Activated naive CD8-positive, alpha-beta T cell treated with anti-CD3 and anti-CD28 coated beads, Interleukin-2, amount 10 ng/mL, durations not matched to agents 7 days and 5 days (primary cell): ENCODE results near the gene CD93. TPM values are rescaled to one million over a fixed set of nuclear protein-coding genes. Genes with fewer than 3 reads are reported as not detected.

Experiments used
- ATAC-seq: fragments of 150-1000 bp; cut with Tn5 transposase; one replicate; pipeline ENCODE4 v1.10.0; 2021; ENCODE audit warnings: low read depth, moderate library complexity
- POLR2A ChIA-PET: fragments of 350-600 bp; sonication (Branson Sonifier 250); formaldehyde crosslinking; loops from one replicate; lab custom pipeline; 2021; ENCODE audit warnings: antibody characterized with exemption; lab: Charles Lee
- DNase-seq: peaks from one replicate; pipeline ENCODE4 v3.0.0; 2021
- H3K27ac Mint-ChIP-seq: one replicate; pipeline ENCODE4 v1.8.0; 2022; ENCODE audit warnings: mild to moderate bottlenecking, mixed read lengths
- H3K27me3 Mint-ChIP-seq: one replicate; pipeline ENCODE4 v1.8.0; 2022; ENCODE audit warnings: mild to moderate bottlenecking, moderate library complexity, mixed read lengths
- H3K36me3 Mint-ChIP-seq: one replicate; pipeline ENCODE4 v1.8.0; 2021; ENCODE audit warnings: mild to moderate bottlenecking, mixed read lengths
- H3K4me1 Mint-ChIP-seq: one replicate; pipeline ENCODE4 v1.8.0; 2021; ENCODE audit warnings: mixed read lengths
- H3K4me3 Mint-ChIP-seq: one replicate; pipeline ENCODE4 v1.8.0; 2022; ENCODE audit warnings: mild to moderate bottlenecking, moderate library complexity, mixed read lengths
- H3K9me3 Mint-ChIP-seq: one replicate; pipeline ENCODE4 v1.8.0; 2021; ENCODE audit warnings: mixed read lengths
- total RNA-seq, 2 experiments: library from RNA; stranded (reverse); gene quantifications; one replicate each; pipeline ENCODE4 v1.2.3, GENCODE V29; 2021

The CD93 gene
- total RNA-seq, 2 experiments from 2014 or later = 0.47 to 0.48 TPM

- Mint-ChIP-seq H3K9me3 (no peaks in the 10 kb centered on the region), H3K27me3 (peaks cover 6% of the 10 kb centered on the region), H3K27ac (no peak overlapping the region), H3K36me3 (no peaks in the 10 kb centered on the region), H3K4me3 (no peak overlapping the region), H3K4me1 (no peaks in the 10 kb centered on the region)
- ATAC-seq (no peak), DNase-seq (no peak)
- POLR2A ChIA-PET = no interaction called here
Observed at GRCh38 chr20:23115822-23116221, 29.7 kb upstream of the CD93 start.

DNA sequence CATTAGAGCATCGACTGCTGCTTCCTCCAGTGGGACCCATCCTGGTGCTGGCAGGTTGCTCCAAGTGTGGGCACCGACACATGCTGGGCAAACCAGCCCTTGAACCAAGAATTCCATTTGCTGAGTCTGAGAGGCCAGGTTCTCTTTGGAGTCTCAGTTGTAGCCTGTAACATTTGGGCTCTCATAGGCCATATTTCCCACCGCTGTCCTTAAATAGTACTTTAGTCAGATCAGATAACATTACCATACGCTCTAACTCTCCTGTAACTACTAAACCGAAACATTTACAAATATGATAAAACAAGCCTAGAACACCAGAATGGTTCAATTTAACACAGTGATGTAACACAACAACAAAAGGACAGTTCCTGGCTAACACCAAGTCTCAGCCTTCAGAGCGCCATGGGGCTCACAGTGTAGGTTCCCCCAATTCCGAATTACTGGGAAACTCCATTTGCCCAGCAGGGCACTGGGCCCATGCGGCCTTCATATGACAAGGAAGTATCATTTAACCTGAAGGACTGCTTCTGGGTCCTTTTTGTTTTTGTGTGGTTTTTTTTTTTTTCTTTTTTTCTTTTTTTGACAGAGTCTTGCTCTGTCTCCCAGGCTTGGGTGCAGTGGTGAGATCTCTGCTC is 28.4 kb upstream of the CD93 start:
- peaks cover 3% of the 10 kb centered on the region for H3K27me3 Mint-ChIP-seq
- DNase-seq (no peak), ATAC-seq (no peak)
- no peaks in the 10 kb centered on the region for H3K9me3 Mint-ChIP-seq
- POLR2A ChIA-PET = no interaction called here
- no peaks in the 10 kb centered on the region for H3K36me3 Mint-ChIP-seq
- no peaks in the 10 kb centered on the region for H3K4me1 Mint-ChIP-seq
- H3K4me3 Mint-ChIP-seq = no peak overlapping the region
- no peak overlapping the region for H3K27ac Mint-ChIP-seq

DNA sequence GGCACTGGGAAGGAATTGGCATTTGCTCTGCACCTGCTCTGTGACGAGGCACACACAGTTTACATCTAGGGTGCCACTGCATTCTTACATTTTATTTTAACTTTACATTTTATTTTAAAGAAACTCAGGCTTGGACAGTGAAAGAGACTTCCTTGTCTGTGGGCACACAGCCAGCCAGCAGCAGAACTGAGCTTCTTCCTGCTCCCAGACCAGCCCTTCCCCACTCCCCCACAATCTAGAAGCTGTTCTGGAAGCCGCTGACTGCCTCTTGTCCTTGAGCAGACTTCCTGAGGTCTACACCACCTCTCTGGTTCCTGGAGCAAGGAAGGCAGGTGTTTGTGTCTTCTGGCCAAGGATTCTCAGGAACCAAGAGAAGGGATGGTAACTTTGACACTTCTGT is 27.9 kb upstream of the CD93 start:
- no peaks in the 10 kb centered on the region for H3K9me3 Mint-ChIP-seq
- H3K4me3 Mint-ChIP-seq = no peak overlapping the region
- POLR2A ChIA-PET = no interaction called here
- ATAC-seq (no peak), DNase-seq (no peak)
- no peak overlapping the region for H3K27ac Mint-ChIP-seq
- no peaks in the 10 kb centered on the region for H3K4me1 Mint-ChIP-seq
- peaks cover 3% of the 10 kb centered on the region for H3K27me3 Mint-ChIP-seq
- H3K36me3 Mint-ChIP-seq = no peaks in the 10 kb centered on the region

DNA sequence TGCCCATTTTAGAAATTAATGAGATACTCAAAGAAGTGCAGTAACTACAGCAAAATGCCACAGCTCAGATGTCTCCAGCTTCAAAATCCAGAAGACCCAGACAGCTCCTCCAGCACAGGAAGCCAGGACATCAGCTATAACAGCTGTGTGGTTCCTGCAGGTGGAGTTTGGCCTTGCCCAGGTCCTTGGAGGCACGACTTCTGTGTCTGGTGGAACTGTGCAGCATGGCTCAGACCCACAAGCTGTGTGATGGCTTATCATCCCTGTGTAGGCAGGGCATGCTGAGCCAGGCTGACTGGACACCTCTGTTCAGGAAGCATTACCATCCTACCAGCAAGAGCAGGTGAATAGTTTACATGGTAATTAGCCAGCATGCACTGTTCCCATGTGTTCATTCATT is 26.5 kb upstream of the CD93 start:
- Mint-ChIP-seq H3K4me3 (no peak overlapping the region), H3K27me3 (no peaks in the 10 kb centered on the region), H3K4me1 (no peaks in the 10 kb centered on the region), H3K9me3 (no peaks in the 10 kb centered on the region), H3K27ac (no peak overlapping the region), H3K36me3 (no peaks in the 10 kb centered on the region)
- no peak for ATAC-seq
- DNase-seq = no peak
- POLR2A ChIA-PET = no interaction called here

- POLR2A ChIA-PET = no interaction called here
Observed at GRCh38 chr20:23111944-23112342, 25.8 kb upstream of the CD93 start.

GRCh38 chr20:23111307-23111943 is 25.3 kb upstream of the CD93 start:
- Mint-ChIP-seq H3K9me3 (no peaks in the 10 kb centered on the region), H3K36me3 (no peaks in the 10 kb centered on the region), H3K4me1 (no peaks in the 10 kb centered on the region), H3K4me3 (no peak overlapping the region), H3K27me3 (no peaks in the 10 kb centered on the region), H3K27ac (no peak overlapping the region)
- no peak for ATAC-seq
- no peak for DNase-seq
- POLR2A ChIA-PET = no interaction called here

More at GRCh38 chr20:23111944-23112342, 25.8 kb upstream of the CD93 start:
- Mint-ChIP-seq H3K36me3 (no peaks in the 10 kb centered on the region), H3K4me1 (no peaks in the 10 kb centered on the region), H3K4me3 (no peak overlapping the region), H3K27ac (no peak overlapping the region), H3K9me3 (no peaks in the 10 kb centered on the region), H3K27me3 (no peaks in the 10 kb centered on the region)
- no peak for ATAC-seq
- no peak for DNase-seq

- POLR2A ChIA-PET = no interaction called here
- Mint-ChIP-seq H3K27me3 (no peaks in the 10 kb centered on the region), H3K27ac (no peak overlapping the region)
Observed at GRCh38 chr20:23108871-23109270, 22.7 kb upstream of the CD93 start.

GRCh38 chr20:23107466-23107865 is 21.3 kb upstream of the CD93 start:
- Mint-ChIP-seq H3K4me1 (peaks cover 1% of the 10 kb centered on the region), H3K4me3 (no peak overlapping the region), H3K36me3 (no peaks in the 10 kb centered on the region), H3K9me3 (no peaks in the 10 kb centered on the region), H3K27me3 (no peaks in the 10 kb centered on the region), H3K27ac (no peak overlapping the region)
- POLR2A ChIA-PET = no interaction called here
- ATAC-seq (no peak), DNase-seq (no peak)

More at GRCh38 chr20:23108871-23109270, 22.7 kb upstream of the CD93 start:
- Mint-ChIP-seq H3K4me1 (no peaks in the 10 kb centered on the region), H3K4me3 (no peak overlapping the region), H3K36me3 (no peaks in the 10 kb centered on the region), H3K9me3 (no peaks in the 10 kb centered on the region)
- no peak for DNase-seq
- no peak for ATAC-seq

DNA sequence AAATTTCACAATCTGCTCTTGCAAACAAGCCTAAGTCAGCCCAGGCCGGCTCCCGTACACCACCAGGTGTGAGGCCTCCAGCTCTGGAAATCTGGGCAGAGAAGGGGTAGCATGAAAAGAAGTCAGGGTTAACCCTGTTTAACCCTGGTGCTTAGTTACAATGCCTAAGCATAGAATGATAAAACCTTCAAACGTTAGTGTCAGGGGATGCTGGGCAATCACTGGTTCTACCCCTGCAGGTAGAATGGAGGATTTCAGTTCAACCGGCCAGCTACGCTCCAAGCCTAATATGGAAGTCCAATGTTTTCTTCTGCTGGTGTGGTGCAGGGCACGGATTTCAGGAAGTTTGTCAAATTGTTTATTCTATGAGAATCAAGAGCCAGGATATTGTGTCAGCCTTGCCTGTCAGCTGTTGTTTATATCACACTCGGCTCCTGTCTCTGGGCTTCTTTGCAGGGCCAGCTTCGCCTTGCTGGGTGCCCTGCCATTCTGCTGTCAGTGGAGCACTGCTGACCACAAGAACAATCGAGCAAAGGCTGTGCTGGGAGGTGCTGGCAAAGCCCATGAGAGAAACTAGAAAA is 20.2 kb upstream of the CD93 start:
- peaks cover 1% of the 10 kb centered on the region for H3K4me1 Mint-ChIP-seq
- no peak overlapping the region for H3K4me3 Mint-ChIP-seq
- H3K27me3 Mint-ChIP-seq = no peaks in the 10 kb centered on the region
- no peaks in the 10 kb centered on the region for H3K36me3 Mint-ChIP-seq
- ATAC-seq (no peak), DNase-seq (no peak)
- no peaks in the 10 kb centered on the region for H3K9me3 Mint-ChIP-seq
- POLR2A ChIA-PET = no interaction called here
- H3K27ac Mint-ChIP-seq = no peak overlapping the region

DNA sequence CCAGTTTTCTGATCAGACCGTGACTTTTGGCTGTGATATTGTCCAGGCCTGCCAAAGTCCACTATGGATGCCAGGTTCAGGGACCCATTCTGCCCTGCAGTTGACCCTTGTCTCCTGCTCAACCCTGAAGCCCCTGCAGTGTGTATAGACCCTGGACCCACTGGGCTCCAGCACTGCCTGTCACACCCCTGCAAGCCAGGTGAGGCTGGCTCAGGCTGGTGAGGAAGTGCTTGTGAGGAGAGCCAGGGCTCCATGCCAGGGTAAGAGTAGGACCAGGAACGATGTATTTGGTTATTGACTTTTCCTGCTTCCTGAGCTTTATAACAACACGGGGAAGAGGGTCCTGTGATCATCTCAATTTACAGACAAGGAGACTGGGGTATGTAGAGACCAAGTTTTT is 19.1 kb upstream of the CD93 start:
- no peak overlapping the region for H3K27ac Mint-ChIP-seq
- H3K4me3 Mint-ChIP-seq = no peak overlapping the region
- H3K4me1 Mint-ChIP-seq = peaks cover 1% of the 10 kb centered on the region
- no peaks in the 10 kb centered on the region for H3K9me3 Mint-ChIP-seq
- ATAC-seq (no peak), DNase-seq (no peak)
- no peaks in the 10 kb centered on the region for H3K36me3 Mint-ChIP-seq
- no peaks in the 10 kb centered on the region for H3K27me3 Mint-ChIP-seq
- POLR2A ChIA-PET = no interaction called here

GRCh38 chr20:23103284-23104018 is 17.3 kb upstream of the CD93 start:
- POLR2A ChIA-PET = no interaction called here

GRCh38 chr20:23101696-23102406 is 15.7 kb upstream of the CD93 start:
- H3K27me3 Mint-ChIP-seq = peaks cover 2% of the 10 kb centered on the region
- no peaks in the 10 kb centered on the region for H3K36me3 Mint-ChIP-seq
- peaks cover 1% of the 10 kb centered on the region for H3K4me1 Mint-ChIP-seq
- no peak overlapping the region for H3K4me3 Mint-ChIP-seq
- DNase-seq = no peak
- H3K9me3 Mint-ChIP-seq = no peaks in the 10 kb centered on the region
- no peak overlapping the region for H3K27ac Mint-ChIP-seq
- POLR2A ChIA-PET = no interaction called here
- no peak for ATAC-seq

More at GRCh38 chr20:23103284-23104018, 17.3 kb upstream of the CD93 start:
- Mint-ChIP-seq H3K27ac (no peak overlapping the region), H3K9me3 (no peaks in the 10 kb centered on the region), H3K4me3 (no peak overlapping the region), H3K36me3 (no peaks in the 10 kb centered on the region), H3K27me3 (no peaks in the 10 kb centered on the region), H3K4me1 (peaks cover 1% of the 10 kb centered on the region)
- DNase-seq (no peak), ATAC-seq (no peak)

DNA sequence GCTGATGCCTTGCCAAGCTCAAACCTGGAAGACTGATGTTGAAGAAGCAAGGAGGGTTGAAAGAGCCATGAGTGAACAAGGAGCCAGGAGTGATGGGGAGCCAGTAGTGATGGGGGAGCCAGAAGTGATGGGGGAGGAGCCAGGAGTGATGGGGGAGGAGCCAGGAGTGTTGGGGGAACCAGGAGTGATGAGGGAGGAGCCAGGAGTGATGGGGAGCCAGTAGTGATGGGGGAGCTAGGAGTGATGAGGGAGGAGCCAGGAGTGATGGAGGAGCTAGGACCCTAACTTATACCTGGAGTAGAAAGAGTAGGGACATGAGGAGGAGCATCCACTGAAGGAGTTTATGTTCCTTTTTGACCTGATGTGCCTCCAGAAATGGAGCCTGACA is 14.6 kb upstream of the CD93 start:
- Mint-ChIP-seq H3K36me3 (no peaks in the 10 kb centered on the region), H3K27ac (no peak overlapping the region), H3K9me3 (no peaks in the 10 kb centered on the region), H3K4me3 (no peak overlapping the region), H3K27me3 (peaks cover 2% of the 10 kb centered on the region), H3K4me1 (peaks cover 1% of the 10 kb centered on the region)
- no peak for ATAC-seq
- DNase-seq = no peak
- POLR2A ChIA-PET = no interaction called here
